HCT116 (cell line): ENCODE data around the gene SEMA6A. TPM values are rescaled to one million over a fixed set of nuclear protein-coding genes. Genes with fewer than 3 reads are reported as not detected.

ENCODE experiments used
- ATAC-seq: fragments of 200-7000 bp; cut with Tn5 transposase; 2 replicates; pipeline ENCODE4 v1.9.1; 2020; ENCODE audit warnings: mild to moderate bottlenecking, moderate library complexity
- BruUV-seq: library from RNA; stranded (reverse); fragments of 400-500 nt; replicated peaks from 2 replicates; lab custom pipeline; 2021; lab: Mats Ljungman, UMichigan
- CTCF ChIA-PET: fragments of 300-600 bp; sonication (Branson Sonifier 250); formaldehyde crosslinking; loops from one replicate; lab custom pipeline; 2021; ENCODE audit warnings: antibody characterized with exemption; lab: Charles Lee
- POLR2A ChIA-PET: fragments of 300-600, 350-600 bp; sonication (Branson Sonifier 250); formaldehyde crosslinking; loops from one replicate; lab custom pipeline; 2021; ENCODE audit warnings: antibody characterized with exemption; lab: Charles Lee
- RAD21 ChIA-PET, 2 experiments: fragments of 300-600 bp; sonication (Branson Sonifier 250); formaldehyde crosslinking; loops; one replicate each; lab custom pipeline; 2023; ENCODE audit warnings: low total read pairs in 2 of 2; ENCODE audit not compliant: uncharacterized antibody in 2 of 2, unreplicated experiment in 2 of 2, low non-redundant PET in 1 of 2; lab: Charles Lee
- DNase-seq: peaks from one replicate; pipeline ENCODE4 v3.0.0-alpha.2; 2010; ENCODE audit warnings: low read depth, low spot score
- H2AFZ ChIP-seq: fragments of 200-600 bp; shearing (Covaris generic), sonication (generic); 2 replicates; pipeline ENCODE4 v1.6.1; 2017; ENCODE audit warnings: low read depth, mixed run types, mixed read lengths, antibody characterized with exemption, low read length; ENCODE audit not compliant: poor library complexity, severe bottlenecking
- H3K27ac ChIP-seq: 2 replicates; pipeline ENCODE4 v1.5.1; 2012; ENCODE audit warnings: low read depth, low read length
- H3K27me3 ChIP-seq: fragments of 200-600 bp; sonication (generic); 2 replicates; pipeline ENCODE4 v1.6.1; 2016; ENCODE audit warnings: mixed run types, low read length, mixed read lengths; ENCODE audit not compliant: insufficient read depth
- H3K36me3 ChIP-seq, 2 experiments: fragments of 200-500 bp in 1 of 2; fragments of 200-600 bp in 1 of 2; sonication (Bioruptor generic) in 1 of 2; sonication (generic) in 1 of 2; 2 replicates each; pipeline versions ENCODE4 v1.5.1 to v1.6.1; 2014 to 2016; ENCODE audit warnings: low read length in 2 of 2, inconsistent platforms in 1 of 2, mixed read lengths in 1 of 2, mixed run types in 1 of 2; ENCODE audit not compliant: insufficient read depth in 2 of 2, control insufficient read depth in 1 of 2
- H3K4me1 ChIP-seq, 2 experiments: fragments of 200-600 bp in 1 of 2; sonication (generic) in 1 of 2; 2 replicates each; pipeline versions ENCODE4 v1.5.1 to v1.6.1; 2012 to 2017; ENCODE audit warnings: low read length in 2 of 2, inconsistent platforms in 1 of 2, mild to moderate bottlenecking in 1 of 2, mixed read lengths in 1 of 2, mixed run types in 1 of 2, moderate library complexity in 1 of 2; ENCODE audit not compliant: insufficient read depth in 2 of 2, control insufficient read depth in 1 of 2
- H3K4me2 ChIP-seq: fragments of 200-600 bp; sonication (generic); 2 replicates; pipeline ENCODE4 v1.6.1; 2017; ENCODE audit warnings: mixed run types, low read length, mixed read lengths
- H3K4me3 ChIP-seq, 2 experiments: fragments of 200-600 bp in 1 of 2; sonication (generic) in 1 of 2; replicated peaks in 1 of 2; 2 replicates each; pipeline ENCODE4 v1.5.1; 2011 to 2016; ENCODE audit warnings: low read length in 2 of 2, control low read depth in 1 of 2, low read depth in 1 of 2, mild to moderate bottlenecking in 1 of 2, mixed read lengths in 1 of 2, mixed run types in 1 of 2
- H3K79me2 ChIP-seq: fragments of 200-600 bp; sonication (generic); 2 replicates; pipeline ENCODE4 v1.6.1; 2017; ENCODE audit warnings: mild to moderate bottlenecking, mixed run types, low read length, moderate library complexity, mixed read lengths; ENCODE audit not compliant: insufficient read depth
- H3K9ac ChIP-seq: fragments of 200-600 bp; sonication (generic); 2 replicates; pipeline ENCODE4 v1.6.1; 2016; ENCODE audit warnings: low read length, mixed read lengths
- H3K9me2 ChIP-seq: fragments of 200-600 bp; sonication (generic), shearing (Covaris generic); 2 replicates; pipeline ENCODE4 v1.6.1; 2017; ENCODE audit warnings: mixed run types, mild to moderate bottlenecking, moderate library complexity; ENCODE audit not compliant: insufficient read depth
- H3K9me3 ChIP-seq, 2 experiments: fragments of 200-500 bp in 1 of 2; fragments of 200-600 bp in 1 of 2; sonication (Bioruptor generic) in 1 of 2; sonication (generic) in 1 of 2; 2 replicates each; pipeline ENCODE4 v1.6.1; 2014 to 2017; ENCODE audit warnings: low read length in 2 of 2, mixed read lengths in 2 of 2, inconsistent platforms in 1 of 2, low read depth in 1 of 2, mild to moderate bottlenecking in 1 of 2, mixed run types in 1 of 2, moderate library complexity in 1 of 2; ENCODE audit not compliant: control insufficient read depth in 1 of 2, insufficient read depth in 1 of 2
- H4K20me1 ChIP-seq: fragments of 200-600 bp; sonication (generic), shearing (Covaris generic); 2 replicates; pipeline ENCODE4 v1.6.1; 2017; ENCODE audit warnings: mixed run types, mild to moderate bottlenecking, moderate library complexity; ENCODE audit not compliant: insufficient read depth
- CBX3 ChIP-seq: IDR thresholded peaks from 2 replicates; pipeline ENCODE4 v1.6.1; 2012; ENCODE audit warnings: low read depth
- EGR1 ChIP-seq: IDR thresholded peaks from 2 replicates; pipeline ENCODE4 v1.6.1; 2012; ENCODE audit warnings: low read depth
- ELF1 ChIP-seq: IDR thresholded peaks from 2 replicates; pipeline ENCODE4 v1.6.1; 2012; ENCODE audit warnings: low read depth, borderline replicate concordance
- EZH2 ChIP-seq: fragments of 200-600 bp; sonication (generic); IDR thresholded peaks from 2 replicates; pipeline ENCODE4 v1.6.1; 2017; ENCODE audit warnings: antibody characterized with exemption, mixed run types
- JUND ChIP-seq: IDR thresholded peaks from 2 replicates; pipeline ENCODE4 v1.6.1; 2012
- MAX ChIP-seq: IDR thresholded peaks from 2 replicates; pipeline ENCODE4 v1.6.1; 2012
- POLR2A ChIP-seq: IDR thresholded peaks from 2 replicates; pipeline ENCODE4 v1.7.0; 2011; ENCODE audit warnings: borderline replicate concordance; ENCODE audit not compliant: insufficient read depth, insufficient read length; ENCODE audit errors: extremely low read depth
- POLR2AphosphoS5 ChIP-seq: IDR thresholded peaks from 2 replicates; pipeline ENCODE4 v1.6.1; 2011; ENCODE audit warnings: mild to moderate bottlenecking, low read depth, low read length, moderate library complexity
- RAD21 ChIP-seq: IDR thresholded peaks from 2 replicates; pipeline ENCODE4 v1.6.1; 2012; ENCODE audit warnings: low read depth, mild to moderate bottlenecking
- SRF ChIP-seq: IDR thresholded peaks from 2 replicates; pipeline ENCODE4 v1.6.1; 2012; ENCODE audit warnings: low read depth
- TCF7L2 ChIP-seq: IDR thresholded peaks from 2 replicates; pipeline ENCODE4 v1.7.0; 2011; ENCODE audit warnings: borderline replicate concordance, inconsistent platforms; ENCODE audit not compliant: insufficient read depth, insufficient read length; ENCODE audit errors: extremely low read depth
- YY1 ChIP-seq: IDR thresholded peaks from 2 replicates; pipeline ENCODE4 v1.6.1; 2011; ENCODE audit warnings: low read length, low read depth, moderate library complexity, mild to moderate bottlenecking; ENCODE audit not compliant: insufficient replicate concordance; ENCODE audit errors: extremely low read depth
- ZBTB33 ChIP-seq: IDR thresholded peaks from 2 replicates; pipeline ENCODE4 v1.6.1; 2011; ENCODE audit warnings: mild to moderate bottlenecking, low read length, moderate library complexity; ENCODE audit not compliant: insufficient replicate concordance; ENCODE audit errors: extremely low read depth
- ZNF274 ChIP-seq: fragments of 200-500 bp; sonication (Bioruptor generic); IDR thresholded peaks from 2 replicates; pipeline ENCODE4 v1.6.1; 2014; ENCODE audit warnings: mild to moderate bottlenecking, low read depth, low read length, inconsistent platforms
- intact Hi-C: fragments of 100-400 bp; cut with micrococcal nuclease; formaldehyde crosslinking; loops from 2 replicates; pipeline ENCODE4 v1.10.0; 2022
- total RNA-seq: library from RNA; stranded (reverse); gene quantifications from one replicate; pipeline ENCODE4 v1.2.1, GENCODE V29; 2021; ENCODE audit not compliant: unreplicated experiment
- TF ChIP-seq, protein P1 (sequence below): IDR thresholded peaks from 2 replicates; pipeline ENCODE4 v1.6.1; 2012; ENCODE audit warnings: low read depth

Gene SEMA6A
- total RNA-seq, 1 experiment from 2014 or later: 6.7 TPM

DNA sequence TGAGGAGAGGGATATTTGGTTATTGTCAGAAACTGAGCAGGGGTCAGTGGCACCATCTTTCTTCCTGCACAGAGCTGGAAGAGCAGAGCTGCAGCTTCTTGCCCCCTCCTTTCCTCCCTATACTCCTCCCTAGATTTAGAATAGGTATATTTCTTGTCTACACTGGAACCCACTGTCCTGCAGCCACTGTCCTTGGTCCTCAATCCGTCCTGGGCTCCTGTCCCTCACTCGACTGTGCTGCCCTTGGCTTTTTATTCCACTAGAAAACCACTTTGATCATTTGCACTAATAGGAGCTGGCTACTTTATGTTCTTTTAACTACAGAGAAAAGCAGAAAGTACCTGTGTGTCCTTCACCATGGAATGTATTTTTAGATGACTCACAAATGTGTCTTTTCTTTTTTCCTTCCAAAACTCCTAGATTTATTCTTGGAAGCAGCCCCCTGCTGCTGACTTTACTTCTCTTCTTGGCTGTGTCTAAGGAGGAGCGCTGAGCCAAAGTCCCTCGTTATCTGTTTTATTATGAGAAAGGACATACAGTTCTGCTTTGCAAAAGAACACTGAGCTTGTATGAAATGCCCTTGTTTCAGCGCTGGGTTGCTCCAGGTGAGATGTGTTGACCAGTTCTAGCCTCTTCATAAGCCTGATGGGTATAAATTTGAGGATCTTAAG, 150.9 kb downstream of the SEMA6A start:
- H3K27ac ChIP-seq: no peak overlapping the region
- H2AFZ ChIP-seq: no peak overlapping the region
- H3K36me3 ChIP-seq: no peaks in the 10 kb centered on the region
- H3K4me2 ChIP-seq: no peak overlapping the region
- ATAC-seq: no peak
- ChIA-PET CTCF (no interaction called here), RAD21 (no interaction called here), POLR2A (no interaction called here)
- no peak for DNase-seq
- no peaks in the 10 kb centered on the region for H3K4me1 ChIP-seq
- intact Hi-C loops: no loop called here
- no peaks in the 10 kb centered on the region for H4K20me1 ChIP-seq
- H3K4me3 ChIP-seq: no peak overlapping the region
- H3K79me2 ChIP-seq: no peaks in the 10 kb centered on the region
- no peak overlapping the region for H3K9ac ChIP-seq
- H3K9me2 ChIP-seq: no peaks in the 10 kb centered on the region
- no peaks in the 10 kb centered on the region for H3K27me3 ChIP-seq
- no TSS peak for BruUV-seq
- no peaks in the 10 kb centered on the region for H3K9me3 ChIP-seq
- TF ChIP-seq, protein P1, sequence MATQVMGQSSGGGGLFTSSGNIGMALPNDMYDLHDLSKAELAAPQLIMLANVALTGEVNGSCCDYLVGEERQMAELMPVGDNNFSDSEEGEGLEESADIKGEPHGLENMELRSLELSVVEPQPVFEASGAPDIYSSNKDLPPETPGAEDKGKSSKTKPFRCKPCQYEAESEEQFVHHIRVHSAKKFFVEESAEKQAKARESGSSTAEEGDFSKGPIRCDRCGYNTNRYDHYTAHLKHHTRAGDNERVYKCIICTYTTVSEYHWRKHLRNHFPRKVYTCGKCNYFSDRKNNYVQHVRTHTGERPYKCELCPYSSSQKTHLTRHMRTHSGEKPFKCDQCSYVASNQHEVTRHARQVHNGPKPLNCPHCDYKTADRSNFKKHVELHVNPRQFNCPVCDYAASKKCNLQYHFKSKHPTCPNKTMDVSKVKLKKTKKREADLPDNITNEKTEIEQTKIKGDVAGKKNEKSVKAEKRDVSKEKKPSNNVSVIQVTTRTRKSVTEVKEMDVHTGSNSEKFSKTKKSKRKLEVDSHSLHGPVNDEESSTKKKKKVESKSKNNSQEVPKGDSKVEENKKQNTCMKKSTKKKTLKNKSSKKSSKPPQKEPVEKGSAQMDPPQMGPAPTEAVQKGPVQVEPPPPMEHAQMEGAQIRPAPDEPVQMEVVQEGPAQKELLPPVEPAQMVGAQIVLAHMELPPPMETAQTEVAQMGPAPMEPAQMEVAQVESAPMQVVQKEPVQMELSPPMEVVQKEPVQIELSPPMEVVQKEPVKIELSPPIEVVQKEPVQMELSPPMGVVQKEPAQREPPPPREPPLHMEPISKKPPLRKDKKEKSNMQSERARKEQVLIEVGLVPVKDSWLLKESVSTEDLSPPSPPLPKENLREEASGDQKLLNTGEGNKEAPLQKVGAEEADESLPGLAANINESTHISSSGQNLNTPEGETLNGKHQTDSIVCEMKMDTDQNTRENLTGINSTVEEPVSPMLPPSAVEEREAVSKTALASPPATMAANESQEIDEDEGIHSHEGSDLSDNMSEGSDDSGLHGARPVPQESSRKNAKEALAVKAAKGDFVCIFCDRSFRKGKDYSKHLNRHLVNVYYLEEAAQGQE: no peak
- TF ChIP-seq TCF7L2: no peak
- no peak for TF ChIP-seq YY1
- TF ChIP-seq SRF: no peak
- no peak for TF ChIP-seq POLR2A
- no peak for TF ChIP-seq POLR2AphosphoS5
- no peak for TF ChIP-seq JUND
- no peak for TF ChIP-seq ELF1
- no peak for TF ChIP-seq MAX
- TF ChIP-seq EZH2: no peak
- TF ChIP-seq ZNF274: no peak
- TF ChIP-seq ZBTB33: no peak
- no peak for TF ChIP-seq RAD21
- no peak for TF ChIP-seq CBX3
- no peak for TF ChIP-seq EGR1
